Liver (tissue), 9 donors: ENCODE results near the gene KRTAP12-1. TPM values are rescaled to one million over a fixed set of nuclear protein-coding genes. Genes with fewer than 3 reads are reported as not detected.

ENCODE experiments used
- DNase-seq: peaks from one replicate; pipeline ENCODE4 v3.0.0-alpha.2; 2017; ENCODE audit warnings: low spot score
- H3K27ac ChIP-seq, 2 donors: one replicate each; pipeline ENCODE4 v1.7.0; 2013; ENCODE audit warnings: inconsistent platforms in 2 of 2, low read length in 2 of 2, control low read depth in 1 of 2, low read depth in 1 of 2, mild to moderate bottlenecking in 1 of 2
- H3K27me3 ChIP-seq, 4 donors: one replicate each; pipeline versions ENCODE4 v1.6.1 to v1.7.0; 2013; ENCODE audit warnings: low read length in 3 of 4, inconsistent platforms in 1 of 4, mild to moderate bottlenecking in 1 of 4, moderate library complexity in 1 of 4; ENCODE audit not compliant: control insufficient read depth in 4 of 4, insufficient read depth in 4 of 4
- H3K36me3 ChIP-seq, 4 donors: one replicate each; pipeline versions ENCODE4 v1.6.1 to v1.7.0; 2013; ENCODE audit warnings: low read length in 3 of 4, mild to moderate bottlenecking in 3 of 4, low read depth in 1 of 4, moderate library complexity in 1 of 4; ENCODE audit not compliant: control insufficient read depth in 4 of 4, insufficient read depth in 3 of 4
- H3K4me1 ChIP-seq, 4 donors: one replicate each; pipeline versions ENCODE4 v1.6.1 to v1.7.0; 2013; ENCODE audit warnings: low read length in 3 of 4, mild to moderate bottlenecking in 3 of 4, moderate library complexity in 1 of 4; ENCODE audit not compliant: control insufficient read depth in 4 of 4, insufficient read depth in 4 of 4
- H3K4me3 ChIP-seq, 3 donors: one replicate each; pipeline versions ENCODE4 v1.6.1 to v1.7.0; 2013; ENCODE audit warnings: low read length in 3 of 3, control low read depth in 1 of 3, low read depth in 1 of 3, mild to moderate bottlenecking in 1 of 3
- H3K9ac ChIP-seq, 2 donors: one replicate each; pipeline ENCODE4 v1.7.0; 2013; ENCODE audit warnings: low read length in 2 of 2, mild to moderate bottlenecking in 2 of 2, moderate library complexity in 2 of 2, control low read depth in 1 of 2, low read depth in 1 of 2
- H3K9me3 ChIP-seq, 4 donors: one replicate each; pipeline versions ENCODE4 v1.6.1 to v1.7.0; 2013; ENCODE audit warnings: low read length in 3 of 4; ENCODE audit not compliant: control insufficient read depth in 4 of 4
- FOXA2 ChIP-seq: IDR thresholded peaks from 2 replicates; pipeline ENCODE4 v1.6.1; 2016; ENCODE audit warnings: antibody characterized with exemption
- HNF4A ChIP-seq, 2 donors: conservative IDR thresholded peaks; 2 replicates each; pipeline ENCODE4 v1.6.1; 2016; ENCODE audit warnings: antibody characterized with exemption in 2 of 2, mild to moderate bottlenecking in 2 of 2
- HNF4G ChIP-seq: IDR thresholded peaks from 2 replicates; pipeline ENCODE4 v1.6.1; 2016; ENCODE audit warnings: antibody characterized with exemption
- JUND ChIP-seq, 2 donors: IDR thresholded peaks; 2 replicates each; pipeline ENCODE4 v1.6.1; 2016; ENCODE audit warnings: antibody characterized with exemption in 2 of 2
- NR2F2 ChIP-seq: IDR thresholded peaks from 2 replicates; pipeline ENCODE4 v1.6.1; 2016; ENCODE audit warnings: antibody characterized with exemption
- RAD21 ChIP-seq, 2 donors: IDR thresholded peaks; 2 replicates each; pipeline ENCODE4 v1.6.1; 2016; ENCODE audit warnings: antibody characterized with exemption in 2 of 2, mild to moderate bottlenecking in 2 of 2
- RXRA ChIP-seq, 2 donors: IDR thresholded peaks; 2 replicates each; pipeline ENCODE4 v1.6.1; 2017 to 2018; ENCODE audit warnings: antibody characterized with exemption in 2 of 2, mild to moderate bottlenecking in 1 of 2
- SP1 ChIP-seq: IDR thresholded peaks from 2 replicates; pipeline ENCODE4 v1.6.1; 2018; ENCODE audit warnings: antibody characterized with exemption, mild to moderate bottlenecking
- TAF1 ChIP-seq: conservative IDR thresholded peaks from 2 replicates; pipeline ENCODE4 v1.6.1; 2016; ENCODE audit warnings: antibody characterized with exemption, mild to moderate bottlenecking
- YY1 ChIP-seq: IDR thresholded peaks from 2 replicates; pipeline ENCODE4 v1.6.1; 2016; ENCODE audit warnings: antibody characterized with exemption, mild to moderate bottlenecking
- WGBS: extraction: QIAGEN DNeasy Blood & Tissue Kit; methylation state at CpG from one replicate; pipeline ENCODE4 v1.1.7; 2013; 5-methylcytosine and 5-hydroxymethylcytosine counted together
- polyA plus RNA-seq, 2 donors: library from polyadenylated mRNA; stranded (reverse) in 1 of 2; unstranded in 1 of 2; fragments of 200-250 nt in 1 of 2; fragments of >200 nt in 1 of 2; fragmentation: Nextera tagmentation in 1 of 2; extraction: Ambion mirVana in 1 of 2; gene quantifications; one replicate each; pipeline versions ENCODE4 v1.2.1 to v1.2.3, GENCODE V29; 2013 to 2015
- total RNA-seq, 2 donors: library from RNA; depleted of rRNA; stranded (reverse); fragments of >200 nt; gene quantifications; one replicate each; pipeline ENCODE4 v1.2.3, GENCODE V29; 2014
- TF ChIP-seq, protein P1 (sequence below): IDR thresholded peaks from 2 replicates; pipeline ENCODE4 v1.6.1; 2016; ENCODE audit warnings: antibody characterized with exemption
- TF ChIP-seq, protein P2 (sequence below): IDR thresholded peaks from 2 replicates; pipeline ENCODE4 v1.6.1; 2016; ENCODE audit warnings: antibody characterized with exemption
- TF ChIP-seq, protein P3 (sequence below): IDR thresholded peaks from 2 replicates; pipeline ENCODE4 v1.6.1; 2016; ENCODE audit warnings: antibody characterized with exemption, mild to moderate bottlenecking
- TF ChIP-seq, protein P4 (sequence below): fragments of 150-350 bp; IDR thresholded peaks from 2 replicates; pipeline ENCODE4 v1.5.1; 2017; ENCODE audit warnings: improper control_type of control experiment, low read depth, low read length; ENCODE audit not compliant: missing input control
- TF ChIP-seq, protein P5 (sequence below): IDR thresholded peaks from 2 replicates; pipeline ENCODE4 v1.6.1; 2016; ENCODE audit warnings: antibody characterized with exemption
- donor health status: healthy.
- donor health status: healthy.
- donor health status: healthy.
- donor health status: healthy.
- donor health status: healthy.

KRTAP12-1 gene
- total and polyA plus RNA-seq, 4 donors = not detected

DNA sequence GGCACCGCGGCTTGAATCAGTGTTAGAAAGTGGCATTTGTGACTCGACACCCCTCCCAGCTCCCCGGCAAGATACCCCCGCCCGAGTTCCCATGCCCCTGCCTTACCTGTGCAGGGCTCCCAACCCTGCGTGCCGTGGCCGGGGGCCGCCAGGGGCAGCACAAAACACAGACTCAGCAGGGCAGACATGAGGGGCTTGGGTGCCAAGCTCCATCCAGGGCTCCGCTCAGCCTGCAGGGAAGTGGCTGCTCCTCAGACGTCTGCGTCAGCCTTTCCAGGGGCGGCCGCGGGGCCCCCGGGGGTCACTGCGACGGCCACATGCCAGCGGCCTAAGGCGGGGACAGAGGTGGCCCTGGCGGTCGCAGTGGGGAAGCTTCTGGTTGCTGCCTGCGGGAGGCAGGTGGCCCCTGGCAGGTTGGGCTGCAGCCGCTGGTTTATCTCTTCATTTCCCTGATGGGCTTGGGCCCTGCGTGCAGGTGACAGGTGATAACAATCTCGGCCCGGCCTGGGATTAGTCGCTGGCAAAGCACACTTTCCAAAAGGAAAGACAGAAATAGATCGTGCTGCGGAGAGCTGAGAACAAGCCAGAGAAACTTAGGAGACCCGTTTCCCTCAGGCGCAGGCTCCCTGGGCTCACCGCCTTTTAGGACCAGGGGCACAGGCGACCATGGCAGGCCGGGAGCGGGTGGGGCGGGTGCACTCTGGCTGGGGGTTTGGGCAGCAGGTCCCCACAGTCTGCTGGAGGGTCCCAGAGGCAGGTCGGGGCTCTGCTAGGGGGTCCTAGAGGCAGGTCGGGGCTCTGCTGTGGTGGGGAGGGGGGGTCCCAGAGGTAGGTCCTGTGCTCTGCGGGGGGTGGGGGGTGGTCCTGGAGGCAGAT lies 29.6 kb upstream of the KRTAP12-1 start, which contains the start of gene TSPEAR:
Gene TSPEAR (minus strand): TSS at position 246 of the 876 bp plus-strand sequence. CDS start 58 bp downstream, at position 188.
- TF ChIP-seq, protein P1, sequence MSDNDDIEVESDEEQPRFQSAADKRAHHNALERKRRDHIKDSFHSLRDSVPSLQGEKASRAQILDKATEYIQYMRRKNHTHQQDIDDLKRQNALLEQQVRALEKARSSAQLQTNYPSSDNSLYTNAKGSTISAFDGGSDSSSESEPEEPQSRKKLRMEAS = no peak
- TF ChIP-seq TAF1 (no peak), HNF4G (no peak), RAD21 (IDR thresholded peaks at IDR 0.05) (no peak), NR2F2 (no peak), RXRA (IDR thresholded peaks at IDR 0.05) (no peak), HNF4A (conservative IDR thresholded peaks at IDR 0.05) (no peak), FOXA2 (no peak), SP1 (no peak), YY1 (no peak), JUND (IDR thresholded peaks at IDR 0.05) (no peak)
- TF ChIP-seq, protein P2, sequence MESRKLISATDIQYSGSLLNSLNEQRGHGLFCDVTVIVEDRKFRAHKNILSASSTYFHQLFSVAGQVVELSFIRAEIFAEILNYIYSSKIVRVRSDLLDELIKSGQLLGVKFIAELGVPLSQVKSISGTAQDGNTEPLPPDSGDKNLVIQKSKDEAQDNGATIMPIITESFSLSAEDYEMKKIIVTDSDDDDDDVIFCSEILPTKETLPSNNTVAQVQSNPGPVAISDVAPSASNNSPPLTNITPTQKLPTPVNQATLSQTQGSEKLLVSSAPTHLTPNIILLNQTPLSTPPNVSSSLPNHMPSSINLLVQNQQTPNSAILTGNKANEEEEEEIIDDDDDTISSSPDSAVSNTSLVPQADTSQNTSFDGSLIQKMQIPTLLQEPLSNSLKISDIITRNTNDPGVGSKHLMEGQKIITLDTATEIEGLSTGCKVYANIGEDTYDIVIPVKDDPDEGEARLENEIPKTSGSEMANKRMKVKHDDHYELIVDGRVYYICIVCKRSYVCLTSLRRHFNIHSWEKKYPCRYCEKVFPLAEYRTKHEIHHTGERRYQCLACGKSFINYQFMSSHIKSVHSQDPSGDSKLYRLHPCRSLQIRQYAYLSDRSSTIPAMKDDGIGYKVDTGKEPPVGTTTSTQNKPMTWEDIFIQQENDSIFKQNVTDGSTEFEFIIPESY = no peak
- TF ChIP-seq, protein P3, sequence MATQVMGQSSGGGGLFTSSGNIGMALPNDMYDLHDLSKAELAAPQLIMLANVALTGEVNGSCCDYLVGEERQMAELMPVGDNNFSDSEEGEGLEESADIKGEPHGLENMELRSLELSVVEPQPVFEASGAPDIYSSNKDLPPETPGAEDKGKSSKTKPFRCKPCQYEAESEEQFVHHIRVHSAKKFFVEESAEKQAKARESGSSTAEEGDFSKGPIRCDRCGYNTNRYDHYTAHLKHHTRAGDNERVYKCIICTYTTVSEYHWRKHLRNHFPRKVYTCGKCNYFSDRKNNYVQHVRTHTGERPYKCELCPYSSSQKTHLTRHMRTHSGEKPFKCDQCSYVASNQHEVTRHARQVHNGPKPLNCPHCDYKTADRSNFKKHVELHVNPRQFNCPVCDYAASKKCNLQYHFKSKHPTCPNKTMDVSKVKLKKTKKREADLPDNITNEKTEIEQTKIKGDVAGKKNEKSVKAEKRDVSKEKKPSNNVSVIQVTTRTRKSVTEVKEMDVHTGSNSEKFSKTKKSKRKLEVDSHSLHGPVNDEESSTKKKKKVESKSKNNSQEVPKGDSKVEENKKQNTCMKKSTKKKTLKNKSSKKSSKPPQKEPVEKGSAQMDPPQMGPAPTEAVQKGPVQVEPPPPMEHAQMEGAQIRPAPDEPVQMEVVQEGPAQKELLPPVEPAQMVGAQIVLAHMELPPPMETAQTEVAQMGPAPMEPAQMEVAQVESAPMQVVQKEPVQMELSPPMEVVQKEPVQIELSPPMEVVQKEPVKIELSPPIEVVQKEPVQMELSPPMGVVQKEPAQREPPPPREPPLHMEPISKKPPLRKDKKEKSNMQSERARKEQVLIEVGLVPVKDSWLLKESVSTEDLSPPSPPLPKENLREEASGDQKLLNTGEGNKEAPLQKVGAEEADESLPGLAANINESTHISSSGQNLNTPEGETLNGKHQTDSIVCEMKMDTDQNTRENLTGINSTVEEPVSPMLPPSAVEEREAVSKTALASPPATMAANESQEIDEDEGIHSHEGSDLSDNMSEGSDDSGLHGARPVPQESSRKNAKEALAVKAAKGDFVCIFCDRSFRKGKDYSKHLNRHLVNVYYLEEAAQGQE = no peak
- TF ChIP-seq, protein P4, sequence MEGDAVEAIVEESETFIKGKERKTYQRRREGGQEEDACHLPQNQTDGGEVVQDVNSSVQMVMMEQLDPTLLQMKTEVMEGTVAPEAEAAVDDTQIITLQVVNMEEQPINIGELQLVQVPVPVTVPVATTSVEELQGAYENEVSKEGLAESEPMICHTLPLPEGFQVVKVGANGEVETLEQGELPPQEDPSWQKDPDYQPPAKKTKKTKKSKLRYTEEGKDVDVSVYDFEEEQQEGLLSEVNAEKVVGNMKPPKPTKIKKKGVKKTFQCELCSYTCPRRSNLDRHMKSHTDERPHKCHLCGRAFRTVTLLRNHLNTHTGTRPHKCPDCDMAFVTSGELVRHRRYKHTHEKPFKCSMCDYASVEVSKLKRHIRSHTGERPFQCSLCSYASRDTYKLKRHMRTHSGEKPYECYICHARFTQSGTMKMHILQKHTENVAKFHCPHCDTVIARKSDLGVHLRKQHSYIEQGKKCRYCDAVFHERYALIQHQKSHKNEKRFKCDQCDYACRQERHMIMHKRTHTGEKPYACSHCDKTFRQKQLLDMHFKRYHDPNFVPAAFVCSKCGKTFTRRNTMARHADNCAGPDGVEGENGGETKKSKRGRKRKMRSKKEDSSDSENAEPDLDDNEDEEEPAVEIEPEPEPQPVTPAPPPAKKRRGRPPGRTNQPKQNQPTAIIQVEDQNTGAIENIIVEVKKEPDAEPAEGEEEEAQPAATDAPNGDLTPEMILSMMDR = no peak
- TF ChIP-seq, protein P5, sequence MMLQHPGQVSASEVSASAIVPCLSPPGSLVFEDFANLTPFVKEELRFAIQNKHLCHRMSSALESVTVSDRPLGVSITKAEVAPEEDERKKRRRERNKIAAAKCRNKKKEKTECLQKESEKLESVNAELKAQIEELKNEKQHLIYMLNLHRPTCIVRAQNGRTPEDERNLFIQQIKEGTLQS = no peak
- 4% methylated on average over 41 of the region's 41 CpGs for WGBS
- Histone ChIP-seq H3K9ac (no peak within 1 kb of the TSS), H3K9me3 (no peaks in the 10 kb centered on the region), H3K4me3 (no peak within 1 kb of the TSS), H3K27me3 (peaks cover 0 to 40% (median 13%) of the 10 kb centered on the region in 4 donors), H3K4me1 (peaks cover 0 to 11% (median 6%) of the 10 kb centered on the region in 4 donors), H3K27ac (no peak within 1 kb of the TSS), H3K36me3 (no peaks in the 10 kb centered on the region)
- DNase-seq = peak; percentile 13
